SU-DHL-6 (cell line): ENCODE measurements around the gene DOCK1.

Source experiments
- H2AFZ ChIP-seq: fragments of 200-600 bp; sonication (generic); 2 replicates; pipeline ENCODE4 v1.6.1; 2014; ENCODE audit warnings: low read depth, mild to moderate bottlenecking, moderate library complexity, mixed read lengths, antibody characterized with exemption, low read length; ENCODE audit not compliant: severe bottlenecking
- H3F3A ChIP-seq: fragments of 200-600 bp; shearing (Covaris generic); 2 replicates; pipeline ENCODE4 v1.6.0; 2016; ENCODE audit warnings: antibody characterized with exemption, mild to moderate bottlenecking; ENCODE audit not compliant: insufficient read depth
- H3K27ac ChIP-seq: fragments of 200-600 bp; sonication (generic); 2 replicates; pipeline ENCODE4 v1.5.1; 2016; ENCODE audit warnings: low read depth, mild to moderate bottlenecking, low read length, moderate library complexity, mixed read lengths
- H3K27me3 ChIP-seq: fragments of 200-600 bp; sonication (generic), shearing (Covaris generic); 2 replicates; pipeline ENCODE4 v1.6.0; 2014; ENCODE audit warnings: mild to moderate bottlenecking, low read length
- H3K36me3 ChIP-seq: fragments of 200-600 bp; sonication (generic); 2 replicates; pipeline ENCODE4 v1.6.1; 2014; ENCODE audit warnings: mild to moderate bottlenecking, low read length, mixed read lengths
- H3K4me2 ChIP-seq: fragments of 300-600, 200-600 bp; shearing (Covaris generic), sonication (generic); 2 replicates; pipeline ENCODE4 v1.6.0; 2014; ENCODE audit warnings: low read length, low read depth, mild to moderate bottlenecking; ENCODE audit not compliant: poor library complexity, severe bottlenecking
- H3K4me3 ChIP-seq: fragments of 200-600 bp; sonication (generic); 2 replicates; pipeline ENCODE4 v1.5.1; 2014; ENCODE audit warnings: antibody characterized with exemption, low read length, mild to moderate bottlenecking, mixed read lengths; ENCODE audit not compliant: insufficient read depth, poor library complexity, severe bottlenecking
- H3K79me2 ChIP-seq: fragments of 200-600 bp; sonication (generic); 2 replicates; pipeline ENCODE4 v1.6.1; 2014; ENCODE audit warnings: mild to moderate bottlenecking, low read length, moderate library complexity; ENCODE audit not compliant: insufficient read depth
- H3K9ac ChIP-seq: fragments of 200-600 bp; sonication (generic); 2 replicates; pipeline ENCODE4 v1.7.0; 2014; ENCODE audit warnings: mild to moderate bottlenecking, low read length
- H3K9me2 ChIP-seq: fragments of 200-600 bp; sonication (generic); replicated peaks from 2 replicates; pipeline ENCODE4 v1.6.1; 2014; ENCODE audit warnings: low read length; ENCODE audit not compliant: insufficient read depth
- H3K9me3 ChIP-seq: fragments of 200-600 bp; sonication (generic); 2 replicates; pipeline ENCODE4 v1.6.1; 2014; ENCODE audit warnings: low read length, mixed read lengths; ENCODE audit not compliant: insufficient read depth
- H4K20me1 ChIP-seq: fragments of 200-600 bp; sonication (generic); 2 replicates; pipeline ENCODE4 v1.6.1; 2014; ENCODE audit warnings: low read depth, mild to moderate bottlenecking, antibody characterized with exemption, low read length, moderate library complexity, mixed read lengths
- EZH2phosphoT487 ChIP-seq: fragments of 200-600 bp; sonication (generic), shearing (Covaris generic); conservative IDR thresholded peaks from 2 replicates; pipeline ENCODE4 v1.6.1; 2018; ENCODE audit warnings: mild to moderate bottlenecking, antibody characterized with exemption, low read length, moderate library complexity, mixed read lengths
- TF ChIP-seq, protein P1 (sequence below): fragments of 200-600 bp; sonication (generic); IDR thresholded peaks from one replicate; pipeline ENCODE4 v1.5.1; 2017; ENCODE audit warnings: antibody characterized with exemption, mild to moderate bottlenecking, low read length, moderate library complexity; ENCODE audit not compliant: insufficient read depth, poor library complexity, severe bottlenecking

The DOCK1 gene

DNA sequence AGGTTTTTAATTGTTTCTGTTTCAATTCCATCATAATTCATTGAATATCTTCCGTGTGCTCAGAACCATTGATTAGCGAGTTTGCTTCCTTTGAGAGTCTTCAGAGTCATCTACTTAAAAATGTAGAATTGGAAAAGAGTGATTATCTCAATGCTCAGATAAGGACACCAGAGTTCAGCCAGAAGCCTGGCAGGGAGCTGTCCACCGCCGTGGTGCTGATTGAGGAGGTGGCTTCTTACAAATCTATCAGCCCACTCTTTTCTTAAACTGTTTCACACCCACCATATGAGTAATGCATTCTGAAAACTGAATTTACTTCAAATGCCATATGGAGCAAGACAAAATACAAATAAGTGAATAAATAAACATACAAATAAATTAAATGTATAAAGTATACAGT, 211.9 kb downstream of the DOCK1 start:
- Histone ChIP-seq H3F3A (no peaks in the 10 kb centered on the region), H4K20me1 (no peaks in the 10 kb centered on the region), H3K36me3 (no peaks in the 10 kb centered on the region), H3K9ac (no peak overlapping the region), H3K4me3 (no peak overlapping the region), H3K27ac (no peak overlapping the region), H2AFZ (no peak overlapping the region), H3K27me3 (no peaks in the 10 kb centered on the region), H3K9me3 (no peaks in the 10 kb centered on the region), H3K9me2 (no peaks in the 10 kb centered on the region), H3K79me2 (no peaks in the 10 kb centered on the region), H3K4me2 (no peak overlapping the region)
- no peak for TF ChIP-seq EZH2phosphoT487
- TF ChIP-seq, protein P1, sequence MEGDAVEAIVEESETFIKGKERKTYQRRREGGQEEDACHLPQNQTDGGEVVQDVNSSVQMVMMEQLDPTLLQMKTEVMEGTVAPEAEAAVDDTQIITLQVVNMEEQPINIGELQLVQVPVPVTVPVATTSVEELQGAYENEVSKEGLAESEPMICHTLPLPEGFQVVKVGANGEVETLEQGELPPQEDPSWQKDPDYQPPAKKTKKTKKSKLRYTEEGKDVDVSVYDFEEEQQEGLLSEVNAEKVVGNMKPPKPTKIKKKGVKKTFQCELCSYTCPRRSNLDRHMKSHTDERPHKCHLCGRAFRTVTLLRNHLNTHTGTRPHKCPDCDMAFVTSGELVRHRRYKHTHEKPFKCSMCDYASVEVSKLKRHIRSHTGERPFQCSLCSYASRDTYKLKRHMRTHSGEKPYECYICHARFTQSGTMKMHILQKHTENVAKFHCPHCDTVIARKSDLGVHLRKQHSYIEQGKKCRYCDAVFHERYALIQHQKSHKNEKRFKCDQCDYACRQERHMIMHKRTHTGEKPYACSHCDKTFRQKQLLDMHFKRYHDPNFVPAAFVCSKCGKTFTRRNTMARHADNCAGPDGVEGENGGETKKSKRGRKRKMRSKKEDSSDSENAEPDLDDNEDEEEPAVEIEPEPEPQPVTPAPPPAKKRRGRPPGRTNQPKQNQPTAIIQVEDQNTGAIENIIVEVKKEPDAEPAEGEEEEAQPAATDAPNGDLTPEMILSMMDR, result no peak

DNA sequence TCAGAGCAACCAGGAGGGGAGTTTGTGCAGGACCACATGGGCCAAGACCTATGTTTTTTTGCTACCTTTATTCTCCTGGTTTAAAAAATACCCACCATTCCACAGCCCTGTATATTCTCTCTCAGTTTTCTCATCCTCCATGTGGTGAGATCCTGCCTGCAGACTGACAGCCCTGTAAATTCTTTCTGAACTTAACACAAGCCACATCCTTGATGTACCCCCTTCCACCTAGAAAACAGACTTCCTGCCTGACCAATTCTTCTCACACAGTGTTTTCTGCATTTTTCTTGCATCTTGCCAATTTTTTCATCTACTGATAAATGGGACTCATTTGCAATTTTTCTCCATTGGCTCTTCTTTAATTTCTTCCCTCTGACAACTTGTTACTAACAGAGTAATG, 212.8 kb downstream of the DOCK1 start:
- no peak for TF ChIP-seq EZH2phosphoT487
- TF ChIP-seq, protein P1, result no peak
- H4K20me1 ChIP-seq, result no peaks in the 10 kb centered on the region
- no peaks in the 10 kb centered on the region for H3K36me3 ChIP-seq
- no peak overlapping the region for H3K27ac ChIP-seq
- H3K4me2 ChIP-seq, result no peak overlapping the region
- no peak overlapping the region for H3K9ac ChIP-seq
- H3K9me2 ChIP-seq, result no peaks in the 10 kb centered on the region
- no peak overlapping the region for H3K4me3 ChIP-seq
- no peaks in the 10 kb centered on the region for H3K9me3 ChIP-seq
- H2AFZ ChIP-seq, result no peak overlapping the region
- H3K79me2 ChIP-seq, result no peaks in the 10 kb centered on the region
- no peaks in the 10 kb centered on the region for H3F3A ChIP-seq
- no peaks in the 10 kb centered on the region for H3K27me3 ChIP-seq

DNA sequence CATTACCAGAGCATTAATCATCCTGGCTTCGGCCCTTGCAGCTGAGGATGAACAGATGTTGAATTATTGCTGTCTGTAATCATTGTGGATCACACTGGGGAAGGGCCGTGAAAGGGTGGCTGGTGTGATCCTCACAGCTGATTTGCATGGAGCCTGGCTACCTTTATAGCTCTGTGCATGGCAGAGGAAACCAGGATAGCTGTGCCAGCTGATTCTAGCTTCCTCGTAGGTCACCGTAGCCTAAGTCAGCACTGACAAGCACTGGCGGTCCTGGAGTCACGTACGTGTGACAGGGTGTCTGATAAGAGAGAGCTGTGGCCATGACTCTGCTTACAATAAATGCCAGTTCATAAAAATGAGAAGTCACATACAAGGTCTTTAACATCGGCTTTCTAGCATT, 214.7 kb downstream of the DOCK1 start:
- no peak overlapping the region for H3K4me3 ChIP-seq
- H3K9me2 ChIP-seq, result no peaks in the 10 kb centered on the region
- H3K9me3 ChIP-seq, result no peaks in the 10 kb centered on the region
- H2AFZ ChIP-seq, result no peak overlapping the region
- no peaks in the 10 kb centered on the region for H3K27me3 ChIP-seq
- TF ChIP-seq EZH2phosphoT487, result no peak
- TF ChIP-seq, protein P1, result no peak
- H4K20me1 ChIP-seq, result no peaks in the 10 kb centered on the region
- no peak overlapping the region for H3K4me2 ChIP-seq
- no peaks in the 10 kb centered on the region for H3K79me2 ChIP-seq
- no peaks in the 10 kb centered on the region for H3F3A ChIP-seq
- no peaks in the 10 kb centered on the region for H3K36me3 ChIP-seq
- no peak overlapping the region for H3K27ac ChIP-seq
- H3K9ac ChIP-seq, result no peak overlapping the region
